GM12874 (cell line): ENCODE data around the gene TNF.

Experiments
- CTCF ChIP-seq: IDR thresholded peaks from 2 replicates; pipeline ENCODE4 v1.5.1; 2011; ENCODE audit warnings: low read depth, mild to moderate bottlenecking, control low read depth, low read length, moderate library complexity; ENCODE audit not compliant: insufficient read depth

The TNF gene

GRCh38 chr6:31597006-31597405, 21.6 kb downstream of the TNF start:
- peak; percentile 61; the same call in 1 of the 2 replicates for TF ChIP-seq CTCF

- no peak for TF ChIP-seq CTCF
Measured at GRCh38 chr6:31607317-31607716, 32.0 kb downstream of the TNF start.

GRCh38 chr6:31609519-31610406, 34.4 kb downstream of the TNF start:
- no peak for TF ChIP-seq CTCF

- no peak for TF ChIP-seq CTCF
Measured at GRCh38 chr6:31610968-31611367, 35.6 kb downstream of the TNF start.

- TF ChIP-seq CTCF, result no peak
Measured at GRCh38 chr6:31614075-31614619, 38.8 kb downstream of the TNF start.

- TF ChIP-seq CTCF, result no peak
Measured at GRCh38 chr6:31614684-31615578, 39.6 kb downstream of the TNF start, which contains the start of gene AIF1. Gene AIF1, plus strand, starts transcription at chr6:31615234. Its CDS starts 96 bp downstream, at chr6:31615330.

- TF ChIP-seq CTCF, result no peak
Measured at GRCh38 chr6:31615748-31616147, 40.4 kb downstream of the TNF start.
